D341Med (cell line): ENCODE results near the gene LLGL2.
A peak's percentile ranks its signal among the peaks of the same experiment; 100 is the strongest.
"Not testable (repeated sequence)": the region's sequence is repeated elsewhere in the genome, so short reads cannot be mapped to it uniquely, and the experiment has no call there.

Source experiments
- DNase-seq: peaks from one replicate; pipeline ENCODE4 v3.0.0; 2012; ENCODE audit warnings: low spot score

LLGL2 gene

GRCh38 chr17:75592348-75593020 is 67.0 kb downstream of the LLGL2 start:
- no peak for DNase-seq

GRCh38 chr17:75593430-75593829 is 67.9 kb downstream of the LLGL2 start:
- DNase-seq = not testable (repeated sequence)

DNA sequence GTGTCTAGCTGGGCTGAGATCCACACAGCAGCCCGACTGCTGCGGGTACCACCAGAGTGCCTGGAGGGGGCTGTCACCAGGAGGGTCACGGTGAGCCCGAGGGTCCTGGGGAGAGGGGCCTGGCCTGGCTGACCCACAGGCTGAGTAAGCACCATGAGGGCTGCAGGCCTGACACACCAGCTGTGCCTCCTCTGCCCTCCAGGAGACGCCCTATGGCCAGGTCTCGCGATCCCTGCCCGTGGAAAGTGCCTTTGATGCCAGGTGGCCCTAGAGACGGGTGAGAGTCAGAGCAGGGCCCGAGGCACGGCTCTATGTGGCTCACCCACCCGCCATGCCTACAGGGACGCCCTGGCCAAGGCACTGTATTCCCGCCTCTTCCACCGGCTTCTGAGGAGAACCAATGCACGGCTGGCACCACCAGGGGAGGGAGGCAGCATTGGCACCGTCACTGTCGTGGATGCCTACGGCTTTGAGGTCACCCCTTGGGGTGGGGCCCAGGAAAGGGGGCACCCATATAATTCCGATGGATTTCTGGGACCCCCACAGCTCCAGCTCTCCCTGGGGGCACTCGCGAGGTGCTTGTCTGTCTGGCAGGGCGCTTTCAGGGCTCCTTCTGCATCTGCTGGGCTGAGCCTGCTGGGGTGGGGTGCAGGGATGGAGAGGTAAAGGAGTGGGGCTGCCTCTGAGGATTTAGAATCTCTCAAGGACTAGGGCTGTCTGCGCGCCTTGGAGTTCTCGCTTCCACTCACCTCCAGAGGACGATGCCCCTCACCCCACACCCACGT is 69.2 kb downstream of the LLGL2 start:
- no peak for DNase-seq

- no peak for DNase-seq
These were observed 69.9 kb downstream of the LLGL2 start for GRCh38 chr17:75595284-75595919.

- no peak for DNase-seq
These were observed 70.4 kb downstream of the LLGL2 start for GRCh38 chr17:75595920-75596313.

DNA sequence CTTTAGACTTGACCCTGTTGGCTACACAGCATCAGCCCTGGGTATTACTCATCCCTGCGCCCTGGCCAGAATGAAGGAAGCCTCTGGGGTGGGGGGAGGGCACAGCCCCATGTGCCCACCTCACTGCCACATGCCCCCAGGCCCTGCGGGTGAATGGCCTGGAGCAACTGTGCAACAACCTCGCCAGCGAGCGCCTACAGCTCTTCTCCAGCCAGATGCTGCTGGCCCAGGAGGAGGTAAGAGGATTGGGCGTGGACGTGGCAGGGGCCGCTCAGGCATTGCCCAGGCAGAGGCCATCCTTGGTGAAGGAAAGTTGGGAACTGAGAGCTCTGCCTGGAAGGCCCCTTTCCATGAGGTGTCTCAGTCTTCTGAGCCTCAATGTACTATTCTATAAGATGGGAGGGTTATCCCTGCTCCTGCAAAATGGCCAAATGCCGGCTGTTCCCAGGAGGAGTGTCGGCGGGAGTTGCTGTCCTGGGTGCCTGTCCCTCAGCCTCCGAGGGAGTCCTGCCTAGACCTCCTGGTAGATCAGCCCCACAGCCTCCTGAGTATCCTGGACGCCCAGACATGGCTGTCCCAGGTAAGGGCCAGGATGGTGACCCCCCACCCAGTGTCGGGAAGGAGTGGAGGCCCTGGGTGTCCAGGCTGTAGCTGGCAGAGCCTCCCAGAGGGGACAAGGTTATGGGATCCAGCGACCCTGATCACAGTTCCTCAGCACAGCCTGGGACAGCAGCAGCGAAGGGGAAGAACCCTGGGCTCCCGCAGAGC is 71.0 kb downstream of the LLGL2 start:
- DNase-seq = no peak

DNA sequence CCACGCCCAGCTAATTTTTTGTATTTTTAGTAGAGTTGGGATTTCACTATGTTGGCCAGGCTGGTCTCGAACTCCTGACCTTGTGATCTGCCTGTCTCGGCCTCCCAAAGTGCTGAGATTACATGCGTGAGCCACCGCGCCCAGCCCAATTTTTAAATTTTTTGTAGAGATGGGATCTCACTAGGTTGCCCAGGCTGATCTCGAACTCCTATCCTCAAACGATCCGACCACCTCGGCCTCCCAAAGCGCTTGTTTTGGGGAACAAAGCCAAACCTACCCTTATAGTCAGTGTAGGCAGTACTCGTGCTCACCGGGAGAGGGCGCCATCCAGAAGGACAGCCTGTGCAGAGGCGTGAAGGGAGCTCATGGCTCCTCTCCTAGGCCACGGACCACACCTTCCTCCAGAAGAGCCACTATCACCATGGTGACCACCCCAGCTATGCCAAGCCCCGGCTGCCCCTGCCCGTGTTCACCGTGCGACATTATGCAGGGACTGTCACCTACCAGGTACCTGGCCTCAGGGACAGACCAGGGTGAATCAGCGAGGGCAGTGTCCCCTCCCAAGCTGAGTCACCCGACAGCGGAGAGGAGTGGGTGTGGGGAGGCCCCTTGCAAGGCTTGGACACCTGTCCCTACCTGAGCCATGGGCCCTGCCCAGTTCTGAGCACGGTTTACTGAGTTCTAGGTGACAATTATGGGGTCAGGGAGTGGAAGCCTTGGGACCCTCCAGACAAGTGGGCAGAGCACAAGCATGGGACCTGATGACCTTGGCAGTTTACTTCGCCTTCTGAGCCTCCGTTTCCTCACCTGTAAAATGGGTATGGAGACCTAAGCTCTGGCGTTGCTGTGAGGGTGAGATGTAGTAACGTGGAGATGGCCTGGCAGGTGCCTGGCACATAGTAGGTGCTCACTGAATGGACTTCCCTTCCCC is 75.8 kb downstream of the LLGL2 start:
- DNase-seq = peak; percentile 81

DNA sequence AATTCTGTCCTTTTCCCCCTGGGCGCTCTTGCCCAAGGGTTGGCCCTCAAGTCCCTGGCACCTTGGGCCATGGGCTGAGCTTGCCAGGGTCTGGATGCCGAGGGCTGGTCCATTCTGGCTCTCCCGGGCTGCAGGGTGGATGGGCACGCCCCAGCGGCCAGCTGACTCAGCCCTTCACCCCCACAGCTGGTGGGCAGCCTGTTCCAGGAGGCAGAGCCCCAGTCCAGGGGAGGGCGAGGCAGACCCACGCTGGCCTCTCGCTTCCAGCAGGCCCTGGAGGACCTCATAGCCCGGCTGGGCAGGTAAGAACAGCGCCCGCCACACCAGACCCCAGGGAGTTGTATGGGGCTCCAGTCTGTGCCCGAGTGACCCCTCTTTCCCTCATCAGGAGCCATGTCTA is 77.1 kb downstream of the LLGL2 start:
- no peak for DNase-seq

DNA sequence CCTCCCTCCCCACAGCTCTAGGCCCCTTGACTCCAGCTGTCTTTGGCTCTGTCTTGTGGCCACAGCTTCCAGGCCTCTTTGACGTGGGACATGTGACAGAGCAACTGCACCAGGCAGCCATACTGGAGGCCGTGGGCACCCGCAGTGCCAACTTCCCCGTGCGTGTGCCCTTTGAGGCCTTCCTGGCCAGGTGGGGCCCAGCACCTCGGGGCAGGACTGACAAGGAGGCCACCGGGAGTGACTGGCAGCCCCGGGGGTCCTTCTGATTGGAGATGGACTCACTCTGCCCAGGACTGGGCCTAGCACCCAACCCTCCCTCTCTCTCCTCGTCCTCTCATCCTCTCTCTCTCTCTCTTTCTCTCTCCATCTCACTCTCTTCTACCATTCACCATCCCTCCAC is 77.6 kb downstream of the LLGL2 start:
- no peak for DNase-seq

GRCh38 chr17:75604034-75604695 is 78.7 kb downstream of the LLGL2 start:
- DNase-seq = no peak

- no peak for DNase-seq
These were observed 80.3 kb downstream of the LLGL2 start for GRCh38 chr17:75605790-75606189.

DNA sequence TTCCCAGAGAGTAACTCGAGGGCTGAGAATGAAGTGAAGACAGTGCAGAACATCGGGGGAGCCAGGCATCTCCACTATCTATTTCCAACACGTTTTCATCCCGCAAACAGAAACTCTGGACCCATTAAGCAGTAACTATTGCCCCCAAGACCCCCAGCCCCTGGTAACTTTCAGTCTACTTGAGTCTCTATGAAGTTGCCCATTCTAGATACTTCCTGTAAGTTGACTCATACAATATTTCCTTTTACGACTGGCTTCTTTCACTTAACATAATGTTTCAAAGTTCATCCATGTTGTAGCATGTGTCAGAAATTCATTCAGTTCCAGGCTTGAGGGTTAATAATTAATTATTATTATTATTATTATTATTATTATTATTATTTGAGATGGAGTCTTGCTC is 81.6 kb downstream of the LLGL2 start:
- no peak for DNase-seq

DNA sequence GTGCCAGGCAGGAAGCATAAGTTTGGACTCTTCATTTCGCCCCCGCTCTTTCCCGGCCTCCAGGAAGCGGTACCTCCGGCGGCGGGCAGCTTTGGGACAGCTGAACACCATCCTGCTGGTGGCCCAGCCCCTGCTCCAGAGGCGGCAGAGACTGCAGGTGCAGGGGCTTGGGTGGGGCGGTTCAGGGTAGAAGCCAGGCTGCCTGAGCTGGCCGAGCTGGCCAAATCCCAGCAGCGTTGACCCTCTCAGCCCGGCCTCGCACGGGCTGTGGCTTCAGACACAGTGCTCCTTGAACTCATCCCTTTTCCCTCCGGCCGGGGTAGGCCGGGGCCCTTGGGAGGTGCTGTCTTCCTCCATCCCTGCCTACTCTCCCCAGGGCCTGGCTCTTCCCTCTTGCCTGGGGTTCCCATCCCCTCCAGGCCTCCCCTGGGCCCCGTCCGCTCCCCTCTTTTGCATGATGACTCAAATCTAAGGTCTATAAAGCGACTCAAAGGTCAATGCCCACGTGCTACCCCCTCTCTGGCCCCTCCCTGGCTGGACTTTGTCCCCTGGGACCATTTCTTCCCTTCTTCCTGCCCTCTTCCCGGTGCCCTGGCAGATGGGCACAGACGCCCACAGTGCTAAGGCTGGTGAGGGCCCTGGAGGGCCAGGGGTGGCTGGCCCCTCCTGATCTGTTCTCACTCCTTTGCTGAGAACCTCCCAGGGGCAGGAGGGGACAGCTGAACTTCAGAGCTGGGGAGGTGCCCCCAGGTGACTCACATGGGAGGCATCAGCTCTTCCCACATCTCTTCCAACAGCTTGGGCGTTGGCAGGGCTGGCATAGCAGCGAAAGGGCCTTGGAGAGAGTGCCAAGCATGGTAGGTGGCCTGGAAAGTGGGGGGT is 84.8 kb downstream of the LLGL2 start:
- no peak for DNase-seq

- no peak for DNase-seq
These were observed 86.4 kb downstream of the LLGL2 start for GRCh38 chr17:75611851-75612429.

DNA sequence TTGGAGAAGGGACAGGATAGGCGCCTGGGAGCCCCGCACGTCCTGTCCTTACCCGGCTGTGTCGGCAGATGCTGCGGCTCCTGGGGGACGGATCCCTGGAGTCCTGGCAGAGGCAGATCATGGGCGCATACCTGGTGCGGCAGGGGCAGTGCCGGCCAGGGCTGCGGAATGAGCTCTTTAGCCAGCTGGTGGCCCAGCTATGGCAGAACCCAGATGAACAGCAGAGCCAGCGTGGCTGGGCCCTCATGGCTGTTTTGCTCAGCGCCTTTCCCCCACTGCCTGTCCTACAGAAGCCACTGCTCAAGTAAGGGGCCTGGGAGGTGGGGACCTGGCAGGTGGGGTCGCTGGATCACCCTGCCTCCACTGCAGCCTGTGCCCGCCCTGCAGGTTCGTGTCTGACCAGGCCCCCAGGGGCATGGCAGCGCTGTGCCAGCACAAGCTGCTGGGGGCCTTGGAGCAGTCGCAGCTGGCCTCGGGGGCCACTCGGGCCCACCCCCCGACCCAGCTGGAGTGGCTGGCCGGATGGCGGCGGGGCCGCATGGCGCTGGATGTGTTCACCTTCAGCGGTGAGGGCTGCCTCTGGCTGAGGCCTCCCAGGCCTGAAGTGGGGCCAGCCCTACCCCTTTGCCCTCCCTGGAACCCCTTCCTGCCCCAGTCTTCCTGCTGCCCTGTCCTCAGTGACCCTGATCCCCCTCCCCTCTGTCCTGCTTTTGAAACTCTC is 87.6 kb downstream of the LLGL2 start:
- no peak for DNase-seq

- DNase-seq = peak; percentile 75
These were observed 88.5 kb downstream of the LLGL2 start for GRCh38 chr17:75614006-75614405.

GRCh38 chr17:75614556-75615270 is 89.2 kb downstream of the LLGL2 start:
- DNase-seq = no peak

DNA sequence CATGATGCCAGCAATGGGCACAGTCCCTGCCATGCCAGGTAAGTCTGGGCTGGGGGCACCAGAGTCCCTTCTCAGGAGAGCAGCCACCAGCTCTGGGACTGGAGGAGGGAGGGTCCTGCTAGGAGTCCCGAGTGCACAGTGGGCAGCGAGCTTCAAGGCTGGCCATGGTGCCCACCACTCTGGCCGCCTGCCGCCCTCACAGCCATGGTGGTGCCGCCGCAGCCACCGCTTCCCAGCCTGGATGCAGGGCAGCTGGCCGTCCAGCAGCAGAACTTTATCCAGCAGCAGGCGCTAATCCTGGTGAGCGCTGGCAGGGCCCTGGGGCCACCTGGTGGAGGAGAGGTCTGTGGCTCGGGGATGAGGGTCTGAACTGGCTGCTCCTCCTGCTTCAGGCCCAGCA is 89.8 kb downstream of the LLGL2 start:
- DNase-seq = no peak
